Heart right ventricle (tissue), 16 donors: ENCODE measurements around the gene BAZ1B. TPM values are rescaled to one million over a fixed set of nuclear protein-coding genes. Genes with fewer than 3 reads are reported as not detected.

Experiments
- ATAC-seq, 8 donors: fragments of 200-7000 bp; cut with Tn5 transposase; one replicate each; pipeline ENCODE4 v1.9.1; 2020; ENCODE audit warnings: mild to moderate bottlenecking in 8 of 8, moderate library complexity in 8 of 8, moderate number of reproducible peaks in 1 of 8
- DNase-seq, 2 donors: peaks; one replicate each; pipeline ENCODE4 v3.0.0-alpha.2; 2020
- H3K27ac ChIP-seq, 10 donors: fragments of 200-600 bp; sonication (generic) in 2 of 10; one replicate each; pipeline versions ENCODE4 v1.5.0 to v1.8.0; 2020 to 2022; ENCODE audit warnings: mild to moderate bottlenecking in 3 of 10
- H3K27me3 ChIP-seq, 7 donors: fragments of 200-600 bp; one replicate each; pipeline ENCODE4 v1.8.0; 2021 to 2022; ENCODE audit warnings: mild to moderate bottlenecking in 2 of 7
- H3K36me3 ChIP-seq, 9 donors: fragments of 200-600 bp; sonication (generic) in 1 of 9; one replicate each; pipeline versions ENCODE4 v1.5.0 to v1.8.0; 2020 to 2022; ENCODE audit warnings: mild to moderate bottlenecking in 2 of 9
- H3K4me1 ChIP-seq, 9 donors: fragments of 200-600 bp; sonication (generic) in 1 of 9; one replicate each; pipeline versions ENCODE4 v1.5.0 to v1.8.0; 2020 to 2022; ENCODE audit warnings: mild to moderate bottlenecking in 4 of 9
- H3K4me3 ChIP-seq, 10 donors: fragments of 200-600 bp; sonication (generic) in 2 of 10; one replicate each; pipeline versions ENCODE4 v1.5.0 to v1.8.0; 2020 to 2022; ENCODE audit warnings: mild to moderate bottlenecking in 7 of 10, moderate library complexity in 2 of 10
- H3K9me3 ChIP-seq, 11 donors: fragments of 200-600 bp in 10 of 11; sonication (generic) in 2 of 11; one replicate each; pipeline versions ENCODE4 v1.5.0 to v1.8.0; 2013 to 2022; ENCODE audit warnings: mild to moderate bottlenecking in 2 of 11, control low read depth in 1 of 11, moderate library complexity in 1 of 11
- WGBS, 2 donors: extraction: QIAGEN DNeasy Blood & Tissue Kit; methylation state at CpG; one replicate each; pipeline ENCODE4 v1.1.7; 2013; ENCODE audit warnings: inconsistent platforms in 1 of 2; 5-methylcytosine and 5-hydroxymethylcytosine counted together
- intact Hi-C, 10 donors: fragments of 100-400 bp; cut with DNase I; formaldehyde crosslinking; loops; one replicate each; pipeline versions ENCODE4 v1.11.1 to v1.14.2; 2022
- polyA plus RNA-seq, 2 donors: library from polyadenylated mRNA; stranded (reverse); fragments of 200-250 nt; gene quantifications; one replicate each; pipeline ENCODE4 v1.2.3, GENCODE V29; 2013
- total RNA-seq, 10 donors: library from RNA; stranded (reverse); fragmentation: NEBNext Ultra II Directional in 3 of 10; extraction: Animal tissue kit (Norgen Biotek cat#: 25700) in 3 of 10; gene quantifications; one replicate each; pipeline versions ENCODE4 v1.2.1 to v1.2.4, GENCODE V29; 2021 to 2023
- TF ChIP-seq, protein P1 (sequence below), 9 donors: fragments of 200-600 bp; sonication (generic) in 2 of 9; IDR thresholded peaks; one replicate each; pipeline versions ENCODE4 v1.5.0 to v1.8.0; 2021 to 2022; ENCODE audit warnings: antibody characterized with exemption in 9 of 9, mild to moderate bottlenecking in 5 of 9, moderate library complexity in 1 of 9
- donor health status: Arrhythmogenic right ventricular cardiomyopathy.
- donor health status: ischemic (EF 13 %, LVEDD 7.1; RV severe dilation, severe dysfunction).
- donor health status: healthy with polysubstance abuse.
- donor health status: DM: no; HTN: yes; CAD: no.
- donor health status: DM: no; HTN: no; CAD: no.
- donor health status: ischemic (EF 25% LVEDD 6.9; RV normal size, moderate dysfunction).
- donor health status: ischemic (EF 25% LVEDD 5.7; RV mildly dilated, moderate dysfunction).
- donor health status: healthy.
- donor health status: DM: yes; HTN: yes; CAD: no.
- donor health status: Ischemic cardiomyopathy.
- donor health status: ischemic (EF 35%, LVEDD 5.7; RV mildly dilated, moderate dysfunction).
- donor health status: nonischemic (EF 11% LVEDD 7.7; RV severe dilation, severe dysfunction).
- donor health status: DM: yes; HTN: yes; CAD: no.
- donor health status: PGD.
- donor health status: ischemic (EF 29% LVEDD 5.4; RV normal size, mild dysfunction).
- donor health status: nonischemic (EF 23%, LVEDD 6.1; RV moderate dilation, normal function).

BAZ1B gene
- total and polyA plus RNA-seq, 12 donors = 11.7 to 49.9 (median 39.5) TPM

DNA sequence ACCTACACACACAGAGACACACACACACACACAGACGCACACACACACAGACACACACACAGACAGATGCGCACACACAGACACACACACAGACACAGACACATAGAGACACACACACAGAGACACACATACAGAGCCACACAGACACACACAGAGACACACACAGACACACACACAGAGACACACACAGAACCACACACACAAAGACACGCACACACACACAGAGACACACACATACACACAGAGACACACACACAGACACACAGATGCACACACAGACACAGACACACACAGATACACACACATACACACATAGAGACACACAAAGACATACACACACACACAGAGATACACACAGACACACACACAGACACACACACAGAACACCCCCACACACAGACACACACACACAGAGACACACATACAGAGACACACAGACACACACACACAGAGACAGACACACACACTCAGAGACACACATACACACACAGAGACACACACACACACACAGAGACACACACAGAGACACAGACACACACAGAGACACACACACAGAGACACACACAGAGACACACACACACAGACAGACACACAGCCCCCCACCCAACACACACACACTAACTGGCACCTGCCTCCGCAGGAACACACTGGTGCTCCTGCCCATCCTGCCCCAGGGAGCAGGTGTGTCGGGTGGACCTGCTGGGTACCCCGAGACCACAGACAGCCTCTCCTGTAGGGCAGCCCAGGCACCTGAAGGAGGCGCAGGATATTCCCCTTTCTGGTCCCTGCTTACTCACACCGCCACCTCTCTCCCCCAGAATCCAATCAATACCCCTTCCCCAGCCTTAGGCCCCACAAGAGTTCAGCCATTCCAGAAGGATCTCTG, 93.9 kb downstream of the BAZ1B start:
- no peak for DNase-seq
- intact Hi-C loops = loop anchor here in 1 of 10 donors (10.0 kb wide), 1 partner anchor 83 kb away; no protein-coding TSS in a partner anchor
- Histone ChIP-seq H3K27ac (no peak overlapping the region), H3K27me3 (peaks cover 0 to 38% (median 27%) of the 10 kb centered on the region in 7 donors), H3K4me3 (no peak overlapping the region), H3K9me3 (no peaks in the 10 kb centered on the region), H3K36me3 (no peaks in the 10 kb centered on the region), H3K4me1 (peaks cover 0 to 14% (median 9%) of the 10 kb centered on the region in 9 donors)
- ATAC-seq = no peak
- 86 to 96% methylated on average over 8 of the region's 8 CpGs for WGBS, 2 donors
- TF ChIP-seq, protein P1, sequence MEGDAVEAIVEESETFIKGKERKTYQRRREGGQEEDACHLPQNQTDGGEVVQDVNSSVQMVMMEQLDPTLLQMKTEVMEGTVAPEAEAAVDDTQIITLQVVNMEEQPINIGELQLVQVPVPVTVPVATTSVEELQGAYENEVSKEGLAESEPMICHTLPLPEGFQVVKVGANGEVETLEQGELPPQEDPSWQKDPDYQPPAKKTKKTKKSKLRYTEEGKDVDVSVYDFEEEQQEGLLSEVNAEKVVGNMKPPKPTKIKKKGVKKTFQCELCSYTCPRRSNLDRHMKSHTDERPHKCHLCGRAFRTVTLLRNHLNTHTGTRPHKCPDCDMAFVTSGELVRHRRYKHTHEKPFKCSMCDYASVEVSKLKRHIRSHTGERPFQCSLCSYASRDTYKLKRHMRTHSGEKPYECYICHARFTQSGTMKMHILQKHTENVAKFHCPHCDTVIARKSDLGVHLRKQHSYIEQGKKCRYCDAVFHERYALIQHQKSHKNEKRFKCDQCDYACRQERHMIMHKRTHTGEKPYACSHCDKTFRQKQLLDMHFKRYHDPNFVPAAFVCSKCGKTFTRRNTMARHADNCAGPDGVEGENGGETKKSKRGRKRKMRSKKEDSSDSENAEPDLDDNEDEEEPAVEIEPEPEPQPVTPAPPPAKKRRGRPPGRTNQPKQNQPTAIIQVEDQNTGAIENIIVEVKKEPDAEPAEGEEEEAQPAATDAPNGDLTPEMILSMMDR (IDR thresholded peaks at IDR 0.05) = no peak

DNA sequence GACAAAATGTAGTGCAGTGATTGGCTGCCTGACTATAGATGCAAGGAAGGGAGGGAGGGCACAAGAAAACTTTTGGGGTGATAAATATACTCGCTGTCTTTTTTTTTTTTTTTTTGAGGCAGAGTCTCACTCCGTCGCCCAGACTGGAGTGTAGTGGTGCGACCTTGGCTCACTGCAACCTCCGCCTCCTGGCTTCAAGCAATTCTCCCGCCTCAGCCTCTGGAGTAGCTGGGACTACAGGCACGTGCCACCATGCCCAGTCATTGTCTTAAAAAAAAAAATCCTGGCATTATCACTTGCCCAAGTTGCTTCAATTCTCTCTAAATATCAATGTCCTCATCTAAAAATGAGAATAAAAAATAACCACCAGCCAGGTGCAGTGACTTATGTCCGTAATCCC, 96.1 kb downstream of the BAZ1B start:
- no peak for DNase-seq
- WGBS, 2 donors = 94 to 99% methylated on average over 8 of the region's 8 CpGs
- no peak overlapping the region for H3K27ac ChIP-seq
- intact Hi-C loops = loop anchor here in 1 of 10 donors (10.0 kb wide), 1 partner anchor 81 kb away; no protein-coding TSS in a partner anchor
- TF ChIP-seq, protein P1 (IDR thresholded peaks at IDR 0.05) = no peak
- no peaks in the 10 kb centered on the region for H3K9me3 ChIP-seq
- H3K27me3 ChIP-seq = peaks cover 0 to 22% (median 11%) of the 10 kb centered on the region in 7 donors
- H3K4me1 ChIP-seq = peaks cover 0 to 12% (median 9%) of the 10 kb centered on the region in 9 donors
- H3K4me3 ChIP-seq = no peak overlapping the region
- no peaks in the 10 kb centered on the region for H3K36me3 ChIP-seq
- ATAC-seq = no peak

- no peaks in the 10 kb centered on the region for H3K9me3 ChIP-seq
- TF ChIP-seq, protein P1 (IDR thresholded peaks at IDR 0.05) = no peak
- intact Hi-C loops = loop anchor here in 1 of 10 donors (10.0 kb wide), 1 partner anchor 81 kb away; no protein-coding TSS in a partner anchor
- no peak for ATAC-seq
- H3K4me3 ChIP-seq = no peak overlapping the region
- no peaks in the 10 kb centered on the region for H3K36me3 ChIP-seq
- peaks cover 0 to 12% (median 9%) of the 10 kb centered on the region in 9 donors for H3K4me1 ChIP-seq
- WGBS, 2 donors = 94 to 99% methylated on average over 9 of the region's 9 CpGs
- no peak for DNase-seq
- H3K27me3 ChIP-seq = peaks cover 0 to 17% (median 9%) of the 10 kb centered on the region in 7 donors
- no peak overlapping the region for H3K27ac ChIP-seq
Measured at GRCh38 chr7:73425356-73425983, 96.6 kb downstream of the BAZ1B start.

- TF ChIP-seq, protein P1 (IDR thresholded peaks at IDR 0.05) = no peak
- Histone ChIP-seq H3K27ac (peak overlapping the region in 5 of 10 donors; percentile 16 to 62 (median 47)), H3K36me3 (no peaks in the 10 kb centered on the region), H3K27me3 (peaks cover 0 to 16% (median 8%) of the 10 kb centered on the region in 7 donors), H3K4me1 (peaks cover 0 to 12% (median 9%) of the 10 kb centered on the region in 9 donors), H3K4me3 (peak overlapping the region in 9 of 10 donors; percentile 25 to 51 (median 46)), H3K9me3 (no peaks in the 10 kb centered on the region)
- intact Hi-C loops = loop anchor here in 1 of 10 donors (10.0 kb wide), 1 partner anchor 80 kb away; no protein-coding TSS in a partner anchor
- DNase-seq (no peak), ATAC-seq (no peak)
- 87% methylated on average over 11 of the region's 11 CpGs for WGBS, 2 donors
Measured at GRCh38 chr7:73424489-73424885, 97.6 kb downstream of the BAZ1B start.
